ENCODE data around the gene TMEM164. TPM values are rescaled to one million over a fixed set of nuclear protein-coding genes. Genes with fewer than 3 reads are reported as not detected.

TMEM164 gene
- total RNA-seq, 1 experiment from 2014 or later = 26.2 TPM

- H3K4me3 ChIP-seq (ENCODE audit: low read depth, low read length) = no peak overlapping the region
- CTCF ChIA-PET = no interaction called here
- H3K27ac Mint-ChIP-seq (ENCODE audit: unreplicated experiment) = no peak overlapping the region
- no peaks in the 10 kb centered on the region for H3K36me3 ChIP-seq (ENCODE audit: control insufficient read depth, insufficient read depth, low read length)
- no TSS peak for BruUV-seq (replicated peaks)
- H3K9me3 Mint-ChIP-seq (ENCODE audit: unreplicated experiment) = no peaks in the 10 kb centered on the region
- no peaks in the 10 kb centered on the region for H3K4me1 ChIP-seq
- intact Hi-C loops (cut with micrococcal nuclease; ENCODE audit: unreplicated experiment) = no loop called here
- H3K27me3 Mint-ChIP-seq (ENCODE audit: insufficient read depth, unreplicated experiment) = no peaks in the 10 kb centered on the region
- no peaks in the 10 kb centered on the region for H3K9me3 ChIP-seq
- POLR2A ChIA-PET = no interaction called here
- no peaks in the 10 kb centered on the region for H3K4me1 Mint-ChIP-seq (ENCODE audit: low read depth, unreplicated experiment)
- no peak for TF ChIP-seq CTCF (IDR thresholded peaks at IDR 0.05; ENCODE audit: insufficient read depth in 1 of 2, low read depth in 1 of 2, low read length in 1 of 2, severe bottlenecking in 1 of 2, unreplicated experiment in 1 of 2)
- no peak overlapping the region for H3K4me3 Mint-ChIP-seq (ENCODE audit: unreplicated experiment)
- H3K36me3 Mint-ChIP-seq (ENCODE audit: insufficient read depth, unreplicated experiment) = no peaks in the 10 kb centered on the region
- no peaks in the 10 kb centered on the region for H3K27me3 ChIP-seq (replicated peaks; ENCODE audit: control insufficient read depth, insufficient read depth, low read length)
- no peak for DNase-seq
These were observed 189.6 kb downstream of the TMEM164 start for GRCh38 chrX:110192516-110192915.

GRCh38 chrX:110194977-110195376, 192.1 kb downstream of the TMEM164 start:
- no TSS peak for BruUV-seq (replicated peaks)
- POLR2A ChIA-PET = no interaction called here
- Mint-ChIP-seq H3K27ac (ENCODE audit: unreplicated experiment) (no peak overlapping the region), H3K27me3 (ENCODE audit: insufficient read depth, unreplicated experiment) (no peaks in the 10 kb centered on the region), H3K36me3 (ENCODE audit: insufficient read depth, unreplicated experiment) (no peaks in the 10 kb centered on the region), H3K4me1 (ENCODE audit: low read depth, unreplicated experiment) (no peaks in the 10 kb centered on the region), H3K9me3 (ENCODE audit: unreplicated experiment) (no peaks in the 10 kb centered on the region), H3K4me3 (ENCODE audit: unreplicated experiment) (no peak overlapping the region)
- no peaks in the 10 kb centered on the region for H3K36me3 ChIP-seq (ENCODE audit: control insufficient read depth, insufficient read depth, low read length)
- no peaks in the 10 kb centered on the region for H3K27me3 ChIP-seq (replicated peaks; ENCODE audit: control insufficient read depth, insufficient read depth, low read length)
- no peak for DNase-seq
- intact Hi-C loops (cut with micrococcal nuclease; ENCODE audit: unreplicated experiment) = no loop called here
- H3K4me1 ChIP-seq = no peaks in the 10 kb centered on the region
- no peaks in the 10 kb centered on the region for H3K9me3 ChIP-seq
- H3K4me3 ChIP-seq (ENCODE audit: low read depth, low read length) = no peak overlapping the region
- TF ChIP-seq CTCF (IDR thresholded peaks at IDR 0.05; ENCODE audit: insufficient read depth in 1 of 2, low read depth in 1 of 2, low read length in 1 of 2, severe bottlenecking in 1 of 2, unreplicated experiment in 1 of 2) = no peak
- CTCF ChIA-PET = no interaction called here

GRCh38 chrX:110201799-110202198, 198.9 kb downstream of the TMEM164 start:
- Mint-ChIP-seq H3K4me3 (ENCODE audit: unreplicated experiment) (no peak overlapping the region), H3K27me3 (ENCODE audit: insufficient read depth, unreplicated experiment) (no peaks in the 10 kb centered on the region), H3K9me3 (ENCODE audit: unreplicated experiment) (no peaks in the 10 kb centered on the region), H3K27ac (ENCODE audit: unreplicated experiment) (no peak overlapping the region), H3K36me3 (ENCODE audit: insufficient read depth, unreplicated experiment) (no peaks in the 10 kb centered on the region), H3K4me1 (ENCODE audit: low read depth, unreplicated experiment) (no peaks in the 10 kb centered on the region)
- no peaks in the 10 kb centered on the region for H3K4me1 ChIP-seq
- ChIA-PET POLR2A (no interaction called here), CTCF (no interaction called here)
- no TSS peak for BruUV-seq (replicated peaks)
- H3K27me3 ChIP-seq (replicated peaks; ENCODE audit: control insufficient read depth, insufficient read depth, low read length) = no peaks in the 10 kb centered on the region
- no peak for TF ChIP-seq CTCF (IDR thresholded peaks at IDR 0.05; ENCODE audit: insufficient read depth in 1 of 2, low read depth in 1 of 2, low read length in 1 of 2, severe bottlenecking in 1 of 2, unreplicated experiment in 1 of 2)
- H3K36me3 ChIP-seq (ENCODE audit: control insufficient read depth, insufficient read depth, low read length) = no peaks in the 10 kb centered on the region
- DNase-seq = no peak
- no peak overlapping the region for H3K4me3 ChIP-seq (ENCODE audit: low read depth, low read length)
- intact Hi-C loops (cut with micrococcal nuclease; ENCODE audit: unreplicated experiment) = no loop called here
- H3K9me3 ChIP-seq = no peaks in the 10 kb centered on the region
